NCI-H1694 treated with DMSO at 0.1 percent for 48 hours (cell line): ENCODE results near the gene TUBA3D.
"Not testable (repeated sequence)": the region's sequence is repeated elsewhere in the genome, so short reads cannot be mapped to it uniquely, and the experiment has no call there.

Source experiments
- DNase-seq: peaks from one replicate; lab custom pipeline; 2025; lab: John Stamatoyannopoulos, UW

TUBA3D gene

GRCh38 chr2:131475831-131476230 lies at the start of gene TUBA3D:
Gene TUBA3D (plus strand): TSS chr2:131476119. CDS start chr2:131476200, 81 bp downstream.
- DNase-seq, result no peak

- no peak for DNase-seq
Observed at GRCh38 chr2:131426727-131427126, 49.2 kb upstream of the TUBA3D start.

GRCh38 chr2:131431336-131431735 lies 44.6 kb upstream of the TUBA3D start:
- no peak for DNase-seq

GRCh38 chr2:131440742-131441468 lies 35.0 kb upstream of the TUBA3D start:
- not testable (repeated sequence) for DNase-seq

- DNase-seq, result not testable (repeated sequence)
Observed at GRCh38 chr2:131444736-131445514, 31.0 kb upstream of the TUBA3D start.

GRCh38 chr2:131445515-131445797 lies 30.5 kb upstream of the TUBA3D start:
- not testable (repeated sequence) for DNase-seq

- DNase-seq, result no peak
Observed at GRCh38 chr2:131445896-131446295, 30.0 kb upstream of the TUBA3D start.

- DNase-seq, result not testable (repeated sequence)
Observed at GRCh38 chr2:131447981-131448380, 27.9 kb upstream of the TUBA3D start.

GRCh38 chr2:131451265-131451949 lies 24.5 kb upstream of the TUBA3D start:
- not testable (repeated sequence) for DNase-seq

GRCh38 chr2:131454914-131455313 lies 21.0 kb upstream of the TUBA3D start:
- DNase-seq, result not testable (repeated sequence)

GRCh38 chr2:131467722-131468121 lies 8.2 kb upstream of the TUBA3D start:
- DNase-seq, result not testable (repeated sequence)

- DNase-seq, result not testable (repeated sequence)
Observed at GRCh38 chr2:131470944-131471343, 5.0 kb upstream of the TUBA3D start.

GRCh38 chr2:131471624-131472023 lies 4.3 kb upstream of the TUBA3D start:
- not testable (repeated sequence) for DNase-seq

GRCh38 chr2:131473266-131473665 lies 2.7 kb upstream of the TUBA3D start:
- DNase-seq, result not testable (repeated sequence)

GRCh38 chr2:131476363-131476762 lies 444 bp downstream of the TUBA3D start:
- not testable (repeated sequence) for DNase-seq

- not testable (repeated sequence) for DNase-seq
Observed at GRCh38 chr2:131477227-131477626, 1.3 kb downstream of the TUBA3D start.

- DNase-seq, result not testable (repeated sequence)
Observed at GRCh38 chr2:131478074-131478849, 2.3 kb downstream of the TUBA3D start.

- DNase-seq, result not testable (repeated sequence)
Observed at GRCh38 chr2:131478850-131479461, 3.0 kb downstream of the TUBA3D start.

- DNase-seq, result not testable (repeated sequence)
Observed at GRCh38 chr2:131480351-131480750, 4.4 kb downstream of the TUBA3D start.

- DNase-seq, result not testable (repeated sequence)
Observed at GRCh38 chr2:131482506-131483155, 6.7 kb downstream of the TUBA3D start.
